H1 (cell line): ENCODE data around the gene GZMA. TPM values are rescaled to one million over a fixed set of nuclear protein-coding genes. Genes with fewer than 3 reads are reported as not detected.

ENCODE experiments used
- USF2 ChIP-seq: IDR thresholded peaks from 2 replicates; pipeline ENCODE4 v1.6.1; 2011; ENCODE audit warnings: low read length, improper control_type of control experiment
- polyA plus RNA-seq, 7 experiments: library from polyadenylated mRNA; depleted of rRNA in 3 of 7; stranded (reverse) in 5 of 7; unstranded in 2 of 7; fragments of >200 nt in 5 of 7; fragments of 200-250 nt in 2 of 7; gene quantifications; 1 replicate in 5 of 7; 2 replicates in 1 of 7; 4 replicates in 1 of 7; pipeline versions ENCODE4 v1.2.1 to v1.2.3, GENCODE V29; 2011 to 2013; ENCODE audit warnings: missing spikeins in 2 of 7, mixed read lengths in 2 of 7
- total RNA-seq: library from RNA; stranded (reverse); fragmentation: NEBNext Ultra II Directional; extraction: Animal tissue kit (Norgen Biotek cat#: 25700); gene quantifications from 2 replicates; pipeline ENCODE4 v1.2.1, GENCODE V29; 2021

GZMA gene
- total and polyA plus RNA-seq, 2 of the 8 experiments (the other 6 are each of a cell fraction or from before 2014, with no cell fraction given), result not detected

- no peak for TF ChIP-seq USF2
Measured at GRCh38 chr5:55154873-55155272, 52.4 kb downstream of the GZMA start (continued).

Other genes starting within 250 kb of the GZMA start
- gene ESM1, start 117.1 kb upstream of the GZMA start, total RNA-seq, result not detected in 2 replicates
- not detected in 2 replicates for gene ESM1, start 117.1 kb upstream of the GZMA start, polyA plus RNA-seq (2011; rRNA removed)
- gene GZMK, start 78.4 kb upstream of the GZMA start, total RNA-seq, result not detected in 2 replicates
- not detected in 2 replicates for gene GZMK, start 78.4 kb upstream of the GZMA start, polyA plus RNA-seq (2011; rRNA removed)
- 55.5 and 60.4 TPM in 2 replicates for gene GPX8, start 57.5 kb downstream of the GZMA start, total RNA-seq
- gene GPX8, start 57.5 kb downstream of the GZMA start, polyA plus RNA-seq (2011; rRNA removed), result 11.2 and 19.5 TPM in 2 replicates
- not detected in 2 replicates for gene CDC20B, start 70.5 kb downstream of the GZMA start, total RNA-seq
- gene CDC20B, start 70.5 kb downstream of the GZMA start, polyA plus RNA-seq (2011; rRNA removed), result 0.06 and 0.08 TPM in 2 replicates
- gene MCIDAS, start 124.7 kb downstream of the GZMA start, total RNA-seq, result not detected in 2 replicates
- gene MCIDAS, start 124.7 kb downstream of the GZMA start, polyA plus RNA-seq (2011; rRNA removed), result 0.15 and 0.17 TPM in 2 replicates
- gene CCNO, start 131.0 kb downstream of the GZMA start, total RNA-seq, result 0.27 and 0.41 TPM in 2 replicates
- 0.14 and 0.33 TPM in 2 replicates for gene CCNO, start 131.0 kb downstream of the GZMA start, polyA plus RNA-seq (2011; rRNA removed)
- 32.1 and 33.0 TPM in 2 replicates for gene DHX29, start 205.0 kb downstream of the GZMA start, total RNA-seq
- 2.5 and 3.4 TPM in 2 replicates for gene DHX29, start 205.0 kb downstream of the GZMA start, polyA plus RNA-seq (2011; rRNA removed)
- 129 and 130 TPM in 2 replicates for gene MTREX, start 205.3 kb downstream of the GZMA start, total RNA-seq
- gene MTREX, start 205.3 kb downstream of the GZMA start, polyA plus RNA-seq (2011; rRNA removed), result 11.2 and 16.0 TPM in 2 replicates